Measurements from ENCODE around the gene DENND4B.

Gene DENND4B

DNA sequence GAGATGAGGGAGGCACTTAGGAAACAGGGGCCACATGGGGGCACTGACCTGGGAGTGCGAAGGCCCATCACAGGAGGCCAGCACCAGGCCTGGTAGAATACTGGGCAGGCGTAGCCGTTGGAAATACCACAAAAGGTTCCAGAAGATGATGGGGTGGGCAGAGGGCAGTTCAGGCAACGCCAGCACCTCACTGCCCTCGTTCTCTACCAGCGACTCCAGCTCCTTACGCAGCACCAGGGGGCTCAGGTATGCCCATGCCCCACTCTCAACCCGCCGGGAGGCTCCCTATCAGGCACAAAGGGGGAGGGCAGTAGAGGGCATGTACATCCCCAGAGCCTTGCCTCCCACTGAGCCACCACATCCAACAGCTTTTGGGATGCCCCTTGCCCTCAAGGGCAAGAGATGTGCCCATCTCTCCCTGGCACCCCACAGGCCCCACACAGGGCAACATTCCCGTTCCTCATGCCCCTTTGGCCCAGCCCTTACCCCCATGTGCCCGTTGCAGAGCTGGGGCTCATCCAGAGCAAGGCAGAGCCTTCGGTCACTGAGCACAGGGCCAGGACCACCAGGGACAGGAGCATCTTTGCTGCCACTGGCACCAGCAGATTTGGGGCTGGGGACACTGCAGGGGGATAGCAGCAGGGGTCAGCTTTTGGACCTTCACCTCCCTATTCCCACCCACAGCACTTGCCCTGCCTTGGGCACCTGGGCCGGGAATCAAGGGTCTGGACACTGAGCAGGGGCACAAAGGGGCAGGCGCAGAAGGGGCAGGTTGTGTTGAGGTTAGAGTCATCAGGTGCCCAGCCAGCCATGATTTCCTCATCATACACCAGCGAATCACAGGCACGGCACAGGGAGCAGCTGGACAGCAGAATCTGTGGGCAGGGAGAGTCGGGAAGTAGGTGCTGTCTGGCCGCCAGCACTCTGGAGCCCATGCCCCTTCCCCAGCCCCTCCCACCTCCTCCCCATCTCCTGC lies 14.1 kb downstream of the DENND4B start:
- DNase-seq (ENCODE audit: low read depth), result no peak
- TF ChIP-seq, protein P1, sequence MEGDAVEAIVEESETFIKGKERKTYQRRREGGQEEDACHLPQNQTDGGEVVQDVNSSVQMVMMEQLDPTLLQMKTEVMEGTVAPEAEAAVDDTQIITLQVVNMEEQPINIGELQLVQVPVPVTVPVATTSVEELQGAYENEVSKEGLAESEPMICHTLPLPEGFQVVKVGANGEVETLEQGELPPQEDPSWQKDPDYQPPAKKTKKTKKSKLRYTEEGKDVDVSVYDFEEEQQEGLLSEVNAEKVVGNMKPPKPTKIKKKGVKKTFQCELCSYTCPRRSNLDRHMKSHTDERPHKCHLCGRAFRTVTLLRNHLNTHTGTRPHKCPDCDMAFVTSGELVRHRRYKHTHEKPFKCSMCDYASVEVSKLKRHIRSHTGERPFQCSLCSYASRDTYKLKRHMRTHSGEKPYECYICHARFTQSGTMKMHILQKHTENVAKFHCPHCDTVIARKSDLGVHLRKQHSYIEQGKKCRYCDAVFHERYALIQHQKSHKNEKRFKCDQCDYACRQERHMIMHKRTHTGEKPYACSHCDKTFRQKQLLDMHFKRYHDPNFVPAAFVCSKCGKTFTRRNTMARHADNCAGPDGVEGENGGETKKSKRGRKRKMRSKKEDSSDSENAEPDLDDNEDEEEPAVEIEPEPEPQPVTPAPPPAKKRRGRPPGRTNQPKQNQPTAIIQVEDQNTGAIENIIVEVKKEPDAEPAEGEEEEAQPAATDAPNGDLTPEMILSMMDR (IDR thresholded peaks at IDR 0.05; ENCODE audit: low read depth, low read length, missing control alignments), result no peak
- no peak overlapping the region for H3K4me3 ChIP-seq (ENCODE audit: low read depth, low read length)

DNA sequence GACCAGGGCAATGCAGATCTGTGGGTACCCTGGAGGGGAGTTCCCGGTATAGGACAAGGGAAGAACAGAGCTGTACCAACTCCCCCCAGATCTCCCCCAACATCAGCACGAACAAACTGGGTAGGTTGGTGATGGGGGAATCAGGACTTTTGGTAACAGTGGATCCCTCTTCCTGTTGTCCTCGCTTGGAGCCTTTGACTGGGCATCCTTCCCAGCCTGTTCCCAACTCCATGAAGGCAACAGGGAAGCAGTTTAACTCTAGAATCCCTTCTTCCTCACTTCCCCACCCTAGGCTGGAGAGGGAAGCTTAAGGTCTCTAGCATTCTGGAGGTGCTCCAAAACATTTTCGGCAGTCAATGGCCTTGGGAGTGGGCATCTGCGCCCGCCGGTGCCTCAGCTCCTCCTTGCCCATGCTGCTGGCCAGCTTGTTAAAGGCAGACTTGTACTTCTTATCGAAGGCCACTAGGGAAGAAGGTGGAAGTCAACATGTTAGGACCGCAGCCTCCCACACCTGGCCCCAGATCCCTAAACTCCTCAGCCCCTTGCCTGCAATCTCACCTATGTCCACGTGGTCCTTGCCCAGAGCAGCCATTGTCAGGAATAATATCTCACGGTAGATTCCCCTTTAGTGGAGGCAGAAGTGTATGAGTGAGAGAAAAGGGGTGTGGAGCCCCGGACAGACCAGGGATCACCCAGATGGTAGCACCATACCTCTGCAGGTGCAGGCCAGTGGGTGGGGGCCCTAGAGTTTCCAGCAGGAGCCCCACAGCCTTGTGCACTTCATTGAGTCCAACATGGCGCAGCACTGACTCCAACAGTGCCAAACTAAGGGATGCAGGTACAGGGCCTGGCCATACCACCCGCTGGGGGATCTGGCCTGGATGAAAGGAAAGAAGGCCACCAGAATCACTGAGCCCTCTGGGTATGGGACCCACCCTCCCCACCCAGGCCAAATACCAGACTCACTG lies 16.3 kb downstream of the DENND4B start:
- H3K4me3 ChIP-seq (ENCODE audit: low read depth, low read length), result no peak overlapping the region
- TF ChIP-seq, protein P1 (IDR thresholded peaks at IDR 0.05; ENCODE audit: low read depth, low read length, missing control alignments), result no peak
- DNase-seq (ENCODE audit: low read depth), result no peak

DNA sequence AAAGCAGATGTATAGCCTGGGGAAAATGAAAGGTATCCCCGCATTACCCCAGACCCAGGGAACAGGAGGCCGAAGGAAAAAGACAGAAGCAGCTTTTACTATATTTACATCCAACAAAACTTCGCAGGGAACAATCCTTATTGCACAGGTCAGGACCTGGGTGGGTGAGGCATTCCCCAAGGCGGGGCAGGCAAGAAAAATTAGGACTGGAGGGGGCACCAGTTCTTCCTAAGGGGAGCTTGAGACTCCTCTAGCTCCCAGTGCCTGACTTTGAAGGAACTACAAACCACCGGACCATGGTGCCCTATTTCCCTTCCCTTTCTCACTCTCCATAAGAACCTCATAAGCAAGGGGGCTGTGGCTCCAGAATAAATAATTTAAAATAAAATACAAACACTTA lies 17.1 kb downstream of the DENND4B start:
- no peak for DNase-seq (ENCODE audit: low read depth)
- H3K4me3 ChIP-seq (ENCODE audit: low read depth, low read length), result no peak overlapping the region
- TF ChIP-seq, protein P1 (IDR thresholded peaks at IDR 0.05; ENCODE audit: low read depth, low read length, missing control alignments), result no peak

DNA sequence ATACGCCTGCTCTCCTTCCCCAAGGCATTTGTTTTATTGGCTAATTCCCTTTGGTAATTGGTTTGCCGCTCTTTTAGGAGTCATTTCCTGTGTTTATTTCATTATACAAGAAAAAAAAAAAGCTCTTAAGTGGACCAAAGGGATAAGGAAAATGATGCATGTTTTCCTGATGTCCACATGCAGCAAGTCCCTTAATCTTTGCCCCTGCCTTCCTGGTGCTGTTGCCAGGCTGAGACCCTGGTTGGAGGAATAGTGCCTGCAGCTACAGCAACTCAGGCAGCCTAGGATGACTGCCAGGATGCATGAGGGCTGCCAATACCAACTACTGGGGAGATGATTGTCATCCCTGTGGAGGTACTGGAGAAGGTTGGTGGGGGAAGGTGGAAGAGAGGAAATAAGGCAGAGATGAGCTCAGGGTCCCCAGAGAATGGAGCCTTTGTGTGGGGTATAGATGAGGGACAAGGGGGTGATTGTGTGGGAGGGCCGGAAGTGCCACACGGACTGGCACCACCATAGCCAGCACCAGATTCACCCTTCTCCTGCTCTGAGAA lies 17.7 kb downstream of the DENND4B start:
- TF ChIP-seq, protein P1 (IDR thresholded peaks at IDR 0.05; ENCODE audit: low read depth, low read length, missing control alignments), result no peak
- DNase-seq (ENCODE audit: low read depth), result no peak
- H3K4me3 ChIP-seq (ENCODE audit: low read depth, low read length), result no peak overlapping the region

DNA sequence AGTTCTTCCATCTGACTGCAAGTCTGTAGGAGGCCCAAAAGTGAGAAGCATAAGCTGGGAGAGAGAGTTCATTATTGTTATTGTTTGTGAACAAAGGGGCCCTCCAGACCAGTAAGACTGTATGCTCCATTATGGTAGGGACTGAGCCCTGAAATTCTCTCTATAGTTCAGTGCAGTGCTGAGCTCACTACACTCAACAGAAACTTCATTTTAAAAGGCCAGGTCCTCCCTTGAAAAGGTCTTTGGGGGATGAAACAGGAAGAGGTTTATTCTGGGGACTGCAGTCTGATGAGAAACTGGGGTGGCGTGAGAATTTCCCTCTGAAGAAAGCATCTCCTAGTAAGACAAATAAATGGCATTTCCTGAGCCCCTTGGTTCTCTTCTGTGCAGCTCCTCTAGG lies 18.3 kb downstream of the DENND4B start:
- no peak for DNase-seq (ENCODE audit: low read depth)
- no peak overlapping the region for H3K4me3 ChIP-seq (ENCODE audit: low read depth, low read length)
- TF ChIP-seq, protein P1 (IDR thresholded peaks at IDR 0.05; ENCODE audit: low read depth, low read length, missing control alignments), result no peak

DNA sequence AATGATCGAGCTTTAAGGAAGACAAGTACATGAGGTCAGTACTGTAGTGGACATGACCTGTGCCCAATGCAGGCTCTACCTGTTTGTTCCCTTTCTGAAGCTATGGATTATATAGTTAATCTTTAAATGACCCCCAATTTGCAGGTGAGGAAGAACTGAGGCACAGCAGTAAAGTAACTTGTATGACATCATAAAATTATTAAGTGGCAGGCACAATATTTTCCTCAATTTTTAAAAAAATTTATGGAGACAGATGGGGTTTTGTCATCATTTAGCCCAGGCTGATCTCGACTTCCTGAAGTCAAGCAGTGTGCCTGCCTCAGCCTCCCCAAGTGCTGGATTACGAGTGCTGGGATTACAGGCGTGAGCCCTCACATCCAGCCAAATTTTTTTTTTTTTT lies 20.1 kb downstream of the DENND4B start:
- DNase-seq (ENCODE audit: low read depth), result no peak
- TF ChIP-seq, protein P1 (IDR thresholded peaks at IDR 0.05; ENCODE audit: low read depth, low read length, missing control alignments), result no peak
- no peak overlapping the region for H3K4me3 ChIP-seq (ENCODE audit: low read depth, low read length)

All from GM12864 (cell line).